Activated naive CD8-positive, alpha-beta T cell treated with anti-CD3 and anti-CD28 coated beads for 36 hours (primary cell): Measurements from ENCODE around the gene HTR3E. TPM values are rescaled to one million over a fixed set of nuclear protein-coding genes. Genes with fewer than 3 reads are reported as not detected.
"Not testable (repeated sequence)": the region's sequence is repeated elsewhere in the genome, so short reads cannot be mapped to it uniquely, and the experiment has no call there.

Experiments
- DNase-seq: peaks from one replicate; pipeline ENCODE4 v3.0.0; 2021
- H3K27ac Mint-ChIP-seq: one replicate; pipeline ENCODE4 v1.8.0; 2022; ENCODE audit warnings: mild to moderate bottlenecking, moderate library complexity, mixed read lengths
- H3K27me3 Mint-ChIP-seq: one replicate; pipeline ENCODE4 v1.8.0; 2022; ENCODE audit warnings: mild to moderate bottlenecking, mixed read lengths
- H3K36me3 Mint-ChIP-seq: one replicate; pipeline ENCODE4 v1.8.0; 2021; ENCODE audit warnings: mild to moderate bottlenecking, mixed read lengths
- H3K4me1 Mint-ChIP-seq: one replicate; pipeline ENCODE4 v1.8.0; 2021; ENCODE audit warnings: mixed read lengths
- H3K4me3 Mint-ChIP-seq: one replicate; pipeline ENCODE4 v1.8.0; 2022; ENCODE audit warnings: mild to moderate bottlenecking, moderate library complexity, mixed read lengths
- H3K9me3 Mint-ChIP-seq: one replicate; pipeline ENCODE4 v1.8.0; 2022; ENCODE audit warnings: mixed read lengths
- total RNA-seq, 2 experiments: library from RNA; stranded (reverse); gene quantifications; one replicate each; pipeline ENCODE4 v1.2.3, GENCODE V29; 2021

HTR3E gene
- total RNA-seq, 2 experiments from 2014 or later: not detected

GRCh38 chr3:184135149-184135910, 38.5 kb downstream of the HTR3E start, which contains the start of gene EIF2B5:
TSS of gene EIF2B5 (plus strand) at chr3:184135358. CDS start at chr3:184135386, 28 bp downstream.
- peaks cover 30% of the 10 kb centered on the region for H3K4me1 Mint-ChIP-seq
- peak within 1 kb of the TSS; percentile 95 for H3K27ac Mint-ChIP-seq
- peak within 1 kb of the TSS; percentile 95 for H3K4me3 Mint-ChIP-seq
- H3K27me3 Mint-ChIP-seq: no peaks in the 10 kb centered on the region
- H3K9me3 Mint-ChIP-seq: no peaks in the 10 kb centered on the region
- DNase-seq: peak; percentile 87
- H3K36me3 Mint-ChIP-seq: peaks cover 19% of the 10 kb centered on the region

- Mint-ChIP-seq H3K4me1 (peaks cover 30% of the 10 kb centered on the region), H3K36me3 (peaks cover 19% of the 10 kb centered on the region), H3K27ac (peak overlapping the region; percentile 95), H3K9me3 (no peaks in the 10 kb centered on the region), H3K4me3 (peak overlapping the region; percentile 95), H3K27me3 (no peaks in the 10 kb centered on the region)
- no peak for DNase-seq
Observed at GRCh38 chr3:184135911-184136260, 39.0 kb downstream of the HTR3E start.

- Mint-ChIP-seq H3K4me1 (peaks cover 24% of the 10 kb centered on the region), H3K9me3 (no peaks in the 10 kb centered on the region), H3K36me3 (peaks cover 30% of the 10 kb centered on the region), H3K27me3 (no peaks in the 10 kb centered on the region), H3K4me3 (no peak overlapping the region), H3K27ac (no peak overlapping the region)
- DNase-seq: no peak
Observed at GRCh38 chr3:184140436-184140835, 43.6 kb downstream of the HTR3E start.

GRCh38 chr3:184142199-184142598, 45.3 kb downstream of the HTR3E start:
- Mint-ChIP-seq H3K4me3 (no peak overlapping the region), H3K9me3 (no peaks in the 10 kb centered on the region), H3K36me3 (peaks cover 28% of the 10 kb centered on the region), H3K27me3 (no peaks in the 10 kb centered on the region), H3K27ac (peak overlapping the region; percentile 25), H3K4me1 (peaks cover 11% of the 10 kb centered on the region)
- DNase-seq: no peak

- Mint-ChIP-seq H3K9me3 (no peaks in the 10 kb centered on the region), H3K27ac (peak overlapping the region; percentile 15), H3K4me3 (no peak overlapping the region), H3K36me3 (peaks cover 19% of the 10 kb centered on the region), H3K4me1 (peaks cover 5% of the 10 kb centered on the region), H3K27me3 (no peaks in the 10 kb centered on the region)
- DNase-seq: no peak
Observed at GRCh38 chr3:184143327-184143726, 46.5 kb downstream of the HTR3E start.

GRCh38 chr3:184144505-184144904, 47.6 kb downstream of the HTR3E start:
- Mint-ChIP-seq H3K4me3 (no peak overlapping the region), H3K36me3 (peaks cover 19% of the 10 kb centered on the region), H3K9me3 (no peaks in the 10 kb centered on the region), H3K4me1 (peaks cover 5% of the 10 kb centered on the region), H3K27ac (no peak overlapping the region), H3K27me3 (no peaks in the 10 kb centered on the region)
- no peak for DNase-seq

- H3K4me1 Mint-ChIP-seq: peaks cover 5% of the 10 kb centered on the region
- DNase-seq: peak; percentile 21
- peaks cover 17% of the 10 kb centered on the region for H3K36me3 Mint-ChIP-seq
- H3K27me3 Mint-ChIP-seq: no peaks in the 10 kb centered on the region
- no peak overlapping the region for H3K27ac Mint-ChIP-seq
- H3K9me3 Mint-ChIP-seq: no peaks in the 10 kb centered on the region
- no peak overlapping the region for H3K4me3 Mint-ChIP-seq
Observed at GRCh38 chr3:184145111-184145524, 48.3 kb downstream of the HTR3E start.

GRCh38 chr3:184145751-184146270, 48.9 kb downstream of the HTR3E start:
- no peak for DNase-seq
- Mint-ChIP-seq H3K9me3 (no peaks in the 10 kb centered on the region), H3K4me1 (peaks cover 5% of the 10 kb centered on the region), H3K36me3 (peaks cover 16% of the 10 kb centered on the region), H3K27ac (no peak overlapping the region), H3K27me3 (no peaks in the 10 kb centered on the region), H3K4me3 (no peak overlapping the region)

GRCh38 chr3:184148076-184148475, 51.2 kb downstream of the HTR3E start:
- no peak for DNase-seq
- H3K4me1 Mint-ChIP-seq: peaks cover 2% of the 10 kb centered on the region
- H3K27ac Mint-ChIP-seq: no peak overlapping the region
- H3K9me3 Mint-ChIP-seq: no peaks in the 10 kb centered on the region
- no peak overlapping the region for H3K4me3 Mint-ChIP-seq
- H3K36me3 Mint-ChIP-seq: peaks cover 5% of the 10 kb centered on the region
- H3K27me3 Mint-ChIP-seq: no peaks in the 10 kb centered on the region

GRCh38 chr3:184149123-184149522, 52.3 kb downstream of the HTR3E start:
- Mint-ChIP-seq H3K4me3 (no peak overlapping the region), H3K4me1 (peaks cover 2% of the 10 kb centered on the region), H3K9me3 (no peaks in the 10 kb centered on the region), H3K27ac (no peak overlapping the region), H3K36me3 (peaks cover 4% of the 10 kb centered on the region), H3K27me3 (no peaks in the 10 kb centered on the region)
- no peak for DNase-seq

- DNase-seq, H3K36me3 Mint-ChIP-seq, H3K27me3 Mint-ChIP-seq, H3K4me1 Mint-ChIP-seq, H3K27ac Mint-ChIP-seq, H3K9me3 Mint-ChIP-seq, H3K4me3 Mint-ChIP-seq: not testable (repeated sequence)
Observed at GRCh38 chr3:184149770-184150169, 52.9 kb downstream of the HTR3E start.

GRCh38 chr3:184154885-184155643, 58.2 kb downstream of the HTR3E start, which contains the start of gene DVL3:
TSS of gene DVL3 (plus strand) at chr3:184155377. CDS start at chr3:184155636, 259 bp downstream.
- H3K36me3 Mint-ChIP-seq: peaks cover 4% of the 10 kb centered on the region
- H3K9me3 Mint-ChIP-seq: no peaks in the 10 kb centered on the region
- DNase-seq: peak; percentile 61
- peak within 1 kb of the TSS; percentile 69 for H3K27ac Mint-ChIP-seq
- H3K4me1 Mint-ChIP-seq: peaks cover 19% of the 10 kb centered on the region
- peak within 1 kb of the TSS; percentile 89 for H3K4me3 Mint-ChIP-seq
- no peaks in the 10 kb centered on the region for H3K27me3 Mint-ChIP-seq

- peak overlapping the region; percentile 89 for H3K4me3 Mint-ChIP-seq
- no peaks in the 10 kb centered on the region for H3K27me3 Mint-ChIP-seq
- H3K27ac Mint-ChIP-seq: peak overlapping the region; percentile 69
- H3K36me3 Mint-ChIP-seq: peaks cover 4% of the 10 kb centered on the region
- no peaks in the 10 kb centered on the region for H3K9me3 Mint-ChIP-seq
- DNase-seq: peak; percentile 62
- peaks cover 24% of the 10 kb centered on the region for H3K4me1 Mint-ChIP-seq
Observed at GRCh38 chr3:184155644-184156521, 59.0 kb downstream of the HTR3E start.

GRCh38 chr3:184156522-184156955, 59.7 kb downstream of the HTR3E start:
- Mint-ChIP-seq H3K9me3 (no peaks in the 10 kb centered on the region), H3K36me3 (peaks cover 4% of the 10 kb centered on the region), H3K4me3 (peak overlapping the region; percentile 89), H3K27ac (peak overlapping the region; percentile 54), H3K27me3 (no peaks in the 10 kb centered on the region), H3K4me1 (peaks cover 24% of the 10 kb centered on the region)
- DNase-seq: peak; percentile 4
